Activated T-helper 1 cell treated with anti-CD3 and anti-CD28 coated beads, Interleukin-2, amount 50 U/mL, for 16 hours (primary cell): ENCODE results near the gene FHOD3.

Source experiments
- DNase-seq, 2 donors: peaks; one replicate each; pipeline ENCODE4 v3.0.0-alpha.2; 2020; ENCODE audit warnings: low read depth in 1 of 2, low spot score in 1 of 2

FHOD3 gene

GRCh38 chr18:36580266-36580665 is 282.8 kb downstream of the FHOD3 start:
- DNase-seq, result no peak

GRCh38 chr18:36580874-36581750 is 283.6 kb downstream of the FHOD3 start:
- DNase-seq, result no peak

DNA sequence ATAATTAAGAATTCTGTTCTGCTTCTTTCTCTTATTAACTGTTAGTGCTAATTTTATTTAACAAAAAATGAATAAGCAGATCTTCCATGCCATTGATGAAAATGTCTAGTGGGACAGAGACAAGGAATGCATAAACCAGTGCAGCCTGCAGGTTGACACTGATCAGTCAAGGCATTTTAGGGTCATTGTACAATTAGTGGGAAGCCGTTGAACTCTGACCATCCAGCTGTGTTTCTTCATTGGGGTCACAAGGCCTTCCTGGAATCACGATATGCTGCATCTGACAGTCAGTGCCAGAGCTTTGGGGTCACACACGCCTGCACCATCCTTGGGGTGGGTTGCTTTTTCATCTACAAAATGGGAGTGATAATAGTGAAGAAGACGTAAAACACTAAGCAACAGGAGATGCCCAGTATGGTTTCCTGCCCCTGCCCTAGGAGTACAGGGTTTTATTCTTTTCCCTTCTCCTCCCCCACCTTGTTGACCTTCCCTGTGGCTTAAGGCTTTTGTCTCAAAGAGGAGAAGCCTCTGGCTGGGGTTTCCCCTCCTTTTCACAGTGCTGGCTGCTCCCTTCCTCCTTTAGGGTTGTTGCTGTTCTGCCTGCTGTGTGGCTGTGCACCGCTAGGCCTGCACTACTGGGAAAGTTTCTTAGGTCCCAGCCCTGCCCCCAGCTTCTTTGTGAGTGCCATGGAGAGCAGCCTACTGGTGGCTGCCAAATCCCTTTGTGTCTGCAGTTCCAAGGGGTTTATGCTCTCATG is 285.7 kb downstream of the FHOD3 start:
- no peak for DNase-seq

DNA sequence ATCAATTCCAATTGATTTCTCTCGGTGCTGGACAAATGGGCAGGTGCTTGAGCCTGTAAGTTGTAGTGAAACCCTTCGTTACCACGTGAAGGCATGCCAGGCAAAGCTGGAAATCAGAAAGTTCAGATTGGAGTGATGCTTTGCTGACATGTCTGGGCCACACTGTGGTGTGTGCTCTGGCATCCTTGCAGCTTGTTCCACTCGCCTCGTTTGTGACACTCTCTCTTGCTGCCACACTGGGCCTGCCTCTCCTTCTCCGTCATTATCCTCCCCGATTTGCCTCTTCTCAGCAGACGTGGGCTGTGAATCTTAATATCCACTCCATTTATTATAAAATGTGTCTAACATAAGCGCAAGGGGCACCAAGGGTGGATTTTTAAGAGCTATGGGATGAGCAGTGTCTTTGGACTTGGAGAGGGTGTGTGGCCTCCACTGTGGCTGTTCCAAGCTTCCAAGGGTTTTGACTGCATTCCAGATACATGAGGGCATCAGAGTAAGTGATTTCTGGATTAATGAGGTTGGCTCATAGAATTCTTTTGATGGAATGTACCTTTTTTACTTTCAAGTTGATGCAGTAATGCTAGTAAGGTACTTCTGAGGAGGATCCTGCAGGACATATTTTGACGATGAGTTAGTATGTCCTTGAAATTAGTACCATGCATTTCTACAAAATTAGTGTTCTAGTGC is 292.5 kb downstream of the FHOD3 start:
- DNase-seq, result no peak

DNA sequence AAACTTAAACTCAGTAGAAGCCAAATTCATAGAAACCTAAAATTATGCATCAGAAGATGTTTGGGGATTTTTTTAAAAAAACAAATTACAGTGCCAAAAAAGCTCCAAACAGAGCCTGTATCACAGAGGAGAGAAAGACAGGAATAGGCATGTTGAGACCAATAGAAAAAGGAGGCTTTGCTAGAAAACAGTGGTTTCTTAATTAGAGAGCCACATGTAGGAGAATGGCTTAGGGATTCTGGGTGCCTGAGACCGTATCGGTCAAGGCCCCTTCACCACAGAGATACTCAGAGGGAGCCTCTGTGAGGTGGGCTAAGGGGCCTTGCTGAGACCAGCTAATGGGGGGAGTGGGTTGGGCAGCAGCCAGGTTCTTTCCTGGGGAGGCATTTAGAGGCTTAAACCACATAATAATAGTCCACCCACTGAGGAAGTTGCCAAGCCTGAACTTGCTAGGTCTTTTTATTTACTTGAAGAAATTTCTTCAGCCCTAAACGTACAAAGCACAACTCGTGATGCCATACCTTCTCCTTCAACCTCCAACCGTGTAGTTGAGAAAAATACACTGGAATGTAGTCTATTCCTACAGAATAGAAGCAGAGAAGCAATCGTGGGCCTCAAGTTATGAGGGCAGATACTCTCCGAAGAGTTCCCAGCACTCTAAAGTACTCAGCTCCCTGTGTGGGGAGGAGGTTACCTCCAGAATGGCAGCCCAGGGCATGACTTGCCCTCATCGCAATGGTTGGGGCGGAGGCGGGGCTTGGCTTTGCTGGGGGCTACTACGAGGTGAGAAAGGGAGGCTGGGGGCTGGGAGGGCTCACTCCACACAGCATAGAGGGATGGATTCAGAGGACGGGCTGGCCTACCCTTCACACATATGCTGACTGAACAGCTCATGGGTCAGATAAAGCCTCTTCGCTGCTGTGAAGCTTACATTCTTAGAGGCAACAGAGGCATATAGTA is 293.4 kb downstream of the FHOD3 start:
- DNase-seq, result no peak

DNA sequence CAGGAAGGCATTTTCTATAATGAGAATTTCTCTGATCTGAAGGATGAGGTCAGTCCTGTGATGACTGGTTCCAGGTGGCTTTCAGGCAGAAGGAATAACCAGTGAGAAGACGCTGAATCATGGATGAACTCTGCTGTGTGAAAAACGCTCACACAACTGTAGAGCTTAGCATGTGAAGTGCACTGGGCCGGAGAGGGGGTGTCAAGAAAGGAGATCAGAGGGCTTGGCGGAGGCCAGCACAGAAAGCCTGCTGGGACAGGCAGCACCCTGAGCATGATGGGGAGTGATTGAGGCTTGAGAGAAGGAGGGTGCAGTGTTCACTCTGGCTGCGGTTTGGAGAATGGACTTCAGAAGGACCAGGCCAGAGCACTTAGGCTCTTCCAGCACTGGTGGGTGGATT is 294.8 kb downstream of the FHOD3 start:
- DNase-seq, result no peak

DNA sequence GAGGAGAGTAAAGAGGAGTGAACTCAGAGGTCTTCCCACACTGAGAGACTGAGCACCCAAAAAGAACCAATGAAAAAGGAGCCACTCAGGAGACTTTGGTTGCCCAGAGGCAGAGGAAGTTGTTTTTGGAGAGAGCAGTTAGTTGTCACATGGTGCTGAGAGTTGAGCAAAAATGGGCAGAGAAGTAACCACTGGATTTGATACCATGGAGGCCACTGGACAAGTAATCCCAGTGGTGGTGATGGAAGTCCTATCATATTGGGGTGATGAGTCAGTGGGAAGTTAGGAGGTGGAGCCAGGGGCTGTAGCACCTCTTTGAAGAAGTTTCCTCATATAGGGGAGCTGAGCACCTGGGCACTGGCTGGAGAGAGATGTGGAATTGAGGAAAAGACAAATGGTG is 295.5 kb downstream of the FHOD3 start:
- DNase-seq, result no peak

GRCh38 chr18:36593641-36594040 is 296.1 kb downstream of the FHOD3 start:
- DNase-seq, result no peak

DNA sequence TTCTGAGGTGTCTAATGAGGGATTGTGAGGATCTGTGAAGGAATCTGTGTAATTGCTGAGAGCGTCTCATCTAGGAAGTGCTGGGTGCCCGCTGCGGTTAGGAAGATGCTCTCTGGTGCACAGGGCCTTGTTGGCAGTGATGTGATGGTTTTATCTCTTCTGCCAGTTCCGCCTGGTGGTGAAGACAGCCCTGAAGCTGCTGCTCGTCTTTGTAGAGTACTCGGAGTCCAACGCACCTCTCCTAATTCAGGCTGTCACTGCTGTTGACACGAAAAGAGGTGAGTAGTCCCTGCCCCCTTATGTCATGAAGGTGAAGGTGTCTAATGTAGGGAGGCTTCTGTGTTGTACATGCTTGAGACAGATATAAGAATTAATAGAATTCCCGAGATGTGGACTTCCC is 297.1 kb downstream of the FHOD3 start:
- DNase-seq, result no peak

DNA sequence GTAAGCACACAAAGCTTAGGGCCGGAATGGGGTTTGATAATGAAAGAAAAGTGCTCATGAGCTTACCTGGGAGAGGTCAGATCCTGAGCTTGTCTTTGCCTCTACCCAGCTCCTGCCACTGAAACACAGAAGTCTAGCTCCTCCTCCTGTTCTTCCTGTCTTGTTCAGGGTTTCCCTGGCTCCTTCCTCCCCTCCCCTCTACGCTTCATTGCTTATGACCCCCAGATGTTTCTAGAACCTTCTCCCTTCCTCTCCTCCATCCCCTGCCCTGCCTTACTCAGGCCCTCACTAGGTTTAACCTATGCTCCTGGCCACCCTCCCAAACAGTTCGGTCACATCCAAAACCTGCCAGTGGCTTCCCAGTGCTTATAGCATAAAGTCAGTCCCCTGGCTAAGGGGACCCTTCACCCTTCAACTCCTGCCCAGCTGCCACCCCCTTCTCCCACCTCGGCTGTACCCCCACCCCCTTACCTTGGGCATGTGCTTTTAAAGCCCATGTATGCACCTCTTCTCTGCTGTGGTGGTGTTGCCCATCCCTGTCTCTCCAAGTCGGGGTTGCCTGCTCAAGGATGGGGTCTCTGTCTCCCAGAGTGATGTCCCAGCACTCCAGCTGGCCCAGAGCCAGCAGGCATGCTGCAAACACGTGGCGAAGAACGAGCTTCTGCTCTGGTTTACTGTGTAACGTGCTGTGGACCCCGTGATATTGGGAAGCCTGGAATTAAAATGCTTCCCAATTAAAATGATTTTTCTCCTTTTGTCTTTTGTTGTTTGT is 297.7 kb downstream of the FHOD3 start:
- DNase-seq, result no peak

- DNase-seq, result no peak
These were observed 298.3 kb downstream of the FHOD3 start for GRCh38 chr18:36595818-36596215.

DNA sequence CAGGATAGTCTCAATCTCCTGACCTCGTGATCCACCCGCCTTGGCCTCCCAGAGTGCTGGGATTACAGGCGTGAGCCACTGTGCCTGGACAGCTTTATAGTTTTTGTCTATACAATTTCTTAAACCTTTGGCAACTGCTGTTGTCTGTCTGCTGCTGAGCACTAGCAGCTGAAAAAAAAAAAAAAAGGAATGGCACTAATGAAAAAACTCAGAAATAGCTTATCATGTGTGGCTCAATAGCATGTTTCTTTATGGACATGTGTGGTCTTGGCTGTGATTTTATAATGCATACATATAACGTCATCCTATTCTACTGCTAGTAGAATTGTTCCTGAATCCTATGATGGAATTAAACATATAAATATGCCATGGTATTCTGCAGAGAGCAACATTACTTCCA is 300.1 kb downstream of the FHOD3 start:
- DNase-seq, result no peak

GRCh38 chr18:36600548-36600947 is 303.0 kb downstream of the FHOD3 start:
- no peak for DNase-seq

DNA sequence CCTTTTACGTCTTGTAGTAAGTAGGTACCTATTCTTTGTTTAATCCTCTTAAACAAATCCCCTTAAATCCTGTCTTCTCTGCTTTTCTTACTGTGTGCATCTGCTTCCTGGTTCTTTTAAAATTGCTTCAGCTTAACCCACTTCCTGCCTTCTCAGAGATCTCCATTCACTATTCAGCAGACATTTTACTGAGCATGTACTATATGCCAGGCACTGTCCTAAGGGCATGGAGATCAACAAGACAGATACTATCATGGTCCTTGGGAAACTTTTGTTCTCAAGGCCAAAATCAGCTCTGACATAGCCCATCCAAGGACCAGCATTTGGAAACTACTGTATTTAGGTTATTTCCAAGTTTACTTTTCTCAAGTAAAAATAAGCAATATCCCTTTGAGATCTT is 303.8 kb downstream of the FHOD3 start:
- DNase-seq, result no peak

- DNase-seq, result no peak
These were observed 304.6 kb downstream of the FHOD3 start for GRCh38 chr18:36602071-36602470.

DNA sequence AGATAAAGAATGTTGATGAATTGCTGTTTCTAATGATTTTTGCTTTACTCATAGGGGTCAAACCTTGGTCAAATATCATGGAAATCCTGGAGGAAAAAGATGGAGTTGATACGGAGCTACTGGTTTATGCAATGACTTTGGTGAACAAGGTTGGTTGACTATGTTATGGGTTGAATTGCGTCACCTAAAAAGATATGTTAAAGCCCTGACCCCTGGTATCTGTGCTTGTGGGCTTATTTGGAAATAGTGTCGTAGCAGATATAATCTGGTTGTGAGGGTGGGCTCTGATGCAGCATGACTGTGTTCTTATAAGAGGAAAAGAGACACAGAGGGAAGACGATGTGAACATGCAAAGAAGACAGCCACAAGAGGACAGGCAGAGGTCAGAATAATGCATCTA is 305.1 kb downstream of the FHOD3 start:
- DNase-seq, result no peak

DNA sequence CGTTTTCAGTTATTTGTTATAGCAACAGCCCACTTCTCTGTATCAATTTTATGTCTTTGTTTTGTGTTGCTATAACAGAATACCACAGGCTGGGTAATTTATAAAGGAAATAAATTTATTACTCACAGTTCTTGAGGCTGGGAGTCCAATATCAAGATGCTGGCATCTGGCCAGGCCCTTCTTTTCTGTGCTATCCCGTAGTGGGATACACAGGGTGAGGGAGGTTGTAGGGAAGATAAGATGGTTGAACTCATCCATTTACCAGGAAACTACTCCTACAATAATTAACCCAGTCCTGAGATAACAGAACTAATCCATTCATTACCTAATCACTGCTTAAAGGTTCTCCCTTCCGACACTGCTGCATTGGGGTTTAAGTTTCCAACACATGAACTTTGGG is 310.6 kb downstream of the FHOD3 start:
- DNase-seq, result no peak

- DNase-seq, result no peak
These were observed 312.7 kb downstream of the FHOD3 start for GRCh38 chr18:36610258-36610657.

- no peak for DNase-seq
These were observed 313.1 kb downstream of the FHOD3 start for GRCh38 chr18:36610661-36611060.

DNA sequence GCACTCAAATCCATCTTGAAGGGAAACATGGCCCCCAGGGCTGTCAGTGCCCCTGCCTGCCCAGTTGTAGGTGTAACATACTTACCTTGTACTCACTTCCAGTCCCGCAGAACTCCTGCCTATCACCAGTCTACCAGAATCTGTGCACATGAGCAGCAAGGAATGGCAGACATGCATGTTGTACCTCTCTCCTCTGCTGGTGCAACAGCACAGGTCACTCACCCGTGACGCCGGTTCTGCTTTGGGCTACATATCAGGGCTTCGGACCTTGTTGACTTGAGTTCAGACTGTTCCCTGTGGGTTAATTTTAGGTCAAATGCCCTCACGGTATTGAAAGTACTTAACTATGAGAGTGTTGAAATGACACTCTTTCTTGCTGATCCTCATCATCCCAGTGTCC is 315.6 kb downstream of the FHOD3 start:
- no peak for DNase-seq
